ENCODE results near the gene TSPAN5. TPM values are rescaled to one million over a fixed set of nuclear protein-coding genes. Genes with fewer than 3 reads are reported as not detected.

Gene TSPAN5
- total RNA-seq, 1 donor from 2014 or later = 21.8 TPM

DNA sequence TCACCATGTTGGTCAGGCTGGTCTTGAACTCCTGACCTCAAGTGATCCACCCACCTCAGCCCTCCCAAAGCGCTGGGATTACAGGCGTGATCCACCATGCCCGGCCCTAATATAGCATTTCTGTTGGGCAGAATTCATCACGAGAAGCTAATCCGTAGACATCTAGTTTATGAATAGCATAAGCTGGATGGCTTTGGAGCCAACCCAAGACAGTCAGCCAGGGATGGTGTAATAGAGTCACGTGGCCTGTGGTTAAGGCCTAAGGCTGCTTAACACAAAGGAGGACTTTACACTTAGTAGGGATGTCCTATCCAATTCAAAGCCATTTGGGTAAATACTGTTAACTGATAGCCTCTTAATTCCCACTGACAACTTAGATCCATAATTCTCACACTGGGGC lies 223.6 kb downstream of the TSPAN5 start:
- peaks cover 4% of the 10 kb centered on the region for H3K36me3 Mint-ChIP-seq (ENCODE audit: low read depth, unreplicated experiment)
- DNase-seq (ENCODE audit: low spot score) = no peak
- H3K4me1 Mint-ChIP-seq (ENCODE audit: unreplicated experiment) = no peaks in the 10 kb centered on the region
- H3K27ac Mint-ChIP-seq (ENCODE audit: unreplicated experiment) = no peak overlapping the region
- no peaks in the 10 kb centered on the region for H3K9me3 Mint-ChIP-seq (ENCODE audit: unreplicated experiment)
- TF ChIP-seq, protein P1, sequence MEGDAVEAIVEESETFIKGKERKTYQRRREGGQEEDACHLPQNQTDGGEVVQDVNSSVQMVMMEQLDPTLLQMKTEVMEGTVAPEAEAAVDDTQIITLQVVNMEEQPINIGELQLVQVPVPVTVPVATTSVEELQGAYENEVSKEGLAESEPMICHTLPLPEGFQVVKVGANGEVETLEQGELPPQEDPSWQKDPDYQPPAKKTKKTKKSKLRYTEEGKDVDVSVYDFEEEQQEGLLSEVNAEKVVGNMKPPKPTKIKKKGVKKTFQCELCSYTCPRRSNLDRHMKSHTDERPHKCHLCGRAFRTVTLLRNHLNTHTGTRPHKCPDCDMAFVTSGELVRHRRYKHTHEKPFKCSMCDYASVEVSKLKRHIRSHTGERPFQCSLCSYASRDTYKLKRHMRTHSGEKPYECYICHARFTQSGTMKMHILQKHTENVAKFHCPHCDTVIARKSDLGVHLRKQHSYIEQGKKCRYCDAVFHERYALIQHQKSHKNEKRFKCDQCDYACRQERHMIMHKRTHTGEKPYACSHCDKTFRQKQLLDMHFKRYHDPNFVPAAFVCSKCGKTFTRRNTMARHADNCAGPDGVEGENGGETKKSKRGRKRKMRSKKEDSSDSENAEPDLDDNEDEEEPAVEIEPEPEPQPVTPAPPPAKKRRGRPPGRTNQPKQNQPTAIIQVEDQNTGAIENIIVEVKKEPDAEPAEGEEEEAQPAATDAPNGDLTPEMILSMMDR (IDR thresholded peaks at IDR 0.05; ENCODE audit: unreplicated experiment) = no peak
- no peaks in the 10 kb centered on the region for H3K27me3 Mint-ChIP-seq (ENCODE audit: unreplicated experiment)
- no peak overlapping the region for H3K4me3 Mint-ChIP-seq (ENCODE audit: unreplicated experiment)

DNA sequence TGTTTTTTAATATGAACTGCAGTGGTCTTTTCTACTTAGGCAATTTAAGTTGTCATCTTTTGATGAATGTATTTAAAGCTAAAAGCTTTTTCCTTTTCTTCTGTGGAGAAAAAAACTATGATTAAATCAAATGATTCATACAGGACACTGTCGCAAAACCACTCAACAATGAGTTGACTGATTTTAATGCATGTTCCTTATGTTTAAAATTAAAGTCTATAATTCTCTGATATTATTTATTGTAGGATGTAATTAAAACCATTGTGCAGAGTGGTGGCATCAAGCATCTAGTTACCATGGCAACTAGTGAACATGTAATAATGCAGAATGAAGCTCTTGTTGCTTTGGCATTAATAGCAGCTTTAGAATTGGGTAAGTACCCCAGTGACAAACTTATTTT lies 224.7 kb downstream of the TSPAN5 start:
- Mint-ChIP-seq H3K4me1 (ENCODE audit: unreplicated experiment) (no peaks in the 10 kb centered on the region), H3K27ac (ENCODE audit: unreplicated experiment) (no peak overlapping the region), H3K36me3 (ENCODE audit: low read depth, unreplicated experiment) (peaks cover 4% of the 10 kb centered on the region), H3K4me3 (ENCODE audit: unreplicated experiment) (no peak overlapping the region), H3K9me3 (ENCODE audit: unreplicated experiment) (no peaks in the 10 kb centered on the region), H3K27me3 (ENCODE audit: unreplicated experiment) (no peaks in the 10 kb centered on the region)
- DNase-seq (ENCODE audit: low spot score) = no peak
- TF ChIP-seq, protein P1 (IDR thresholded peaks at IDR 0.05; ENCODE audit: unreplicated experiment) = no peak

DNA sequence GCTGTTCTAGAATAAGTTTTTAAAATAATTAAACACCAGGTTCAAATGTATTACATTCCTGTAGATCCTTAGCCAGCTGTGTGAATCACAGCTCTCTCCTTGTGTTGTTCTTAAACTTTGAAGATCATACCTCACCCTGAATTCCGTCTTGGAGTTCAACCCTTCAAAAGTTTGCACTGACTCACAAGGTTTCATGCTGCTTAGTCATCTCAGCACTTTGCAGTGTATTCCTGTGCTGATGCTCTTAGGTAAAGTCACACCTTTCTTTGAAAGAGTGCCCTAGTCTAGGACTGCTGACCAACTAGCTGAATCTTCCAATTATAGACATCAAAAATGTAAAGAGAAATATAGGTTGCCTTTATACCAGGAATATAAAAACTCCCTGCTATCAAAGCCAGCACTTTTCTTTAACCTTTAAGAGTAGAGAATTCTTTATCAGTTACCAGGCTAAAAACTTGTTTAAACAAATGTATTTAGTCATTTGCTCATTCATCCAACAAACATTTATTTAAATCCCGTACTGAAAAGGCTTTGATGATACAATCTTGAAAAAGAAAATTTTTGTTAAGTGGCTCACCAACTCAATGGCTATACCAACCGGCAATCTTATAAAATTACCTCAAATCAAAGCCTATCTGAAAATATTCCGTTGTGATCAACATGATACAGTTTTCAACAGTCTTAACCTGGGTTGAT lies 227.6 kb downstream of the TSPAN5 start:
- H3K27me3 Mint-ChIP-seq (ENCODE audit: unreplicated experiment) = no peaks in the 10 kb centered on the region
- H3K27ac Mint-ChIP-seq (ENCODE audit: unreplicated experiment) = no peak overlapping the region
- no peak overlapping the region for H3K4me3 Mint-ChIP-seq (ENCODE audit: unreplicated experiment)
- H3K4me1 Mint-ChIP-seq (ENCODE audit: unreplicated experiment) = no peaks in the 10 kb centered on the region
- DNase-seq (ENCODE audit: low spot score) = no peak
- no peaks in the 10 kb centered on the region for H3K9me3 Mint-ChIP-seq (ENCODE audit: unreplicated experiment)
- TF ChIP-seq, protein P1 (IDR thresholded peaks at IDR 0.05; ENCODE audit: unreplicated experiment) = no peak
- H3K36me3 Mint-ChIP-seq (ENCODE audit: low read depth, unreplicated experiment) = peaks cover 12% of the 10 kb centered on the region

DNA sequence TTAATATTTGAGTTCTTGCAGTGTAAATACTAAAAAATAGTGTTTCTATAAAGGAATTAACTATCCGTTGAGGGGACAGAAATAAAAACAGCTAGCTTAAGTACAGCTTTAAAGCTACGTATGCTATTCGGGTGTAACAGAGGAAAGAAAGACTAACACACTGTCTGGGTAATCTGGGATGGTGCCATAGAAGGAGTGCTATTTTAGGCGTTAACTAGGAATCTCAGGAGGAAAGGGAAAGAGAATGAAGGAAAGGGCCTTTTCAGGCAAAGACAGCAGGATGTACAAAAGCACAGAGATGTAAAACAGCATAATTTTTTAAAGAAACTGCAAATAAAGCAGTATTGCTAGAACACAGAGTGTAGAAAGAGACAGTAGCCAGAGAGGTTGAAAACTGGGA lies 235.4 kb downstream of the TSPAN5 start:
- Mint-ChIP-seq H3K9me3 (ENCODE audit: unreplicated experiment) (no peaks in the 10 kb centered on the region), H3K27ac (ENCODE audit: unreplicated experiment) (no peak overlapping the region), H3K27me3 (ENCODE audit: unreplicated experiment) (no peaks in the 10 kb centered on the region), H3K36me3 (ENCODE audit: low read depth, unreplicated experiment) (peaks cover 47% of the 10 kb centered on the region), H3K4me1 (ENCODE audit: unreplicated experiment) (no peaks in the 10 kb centered on the region), H3K4me3 (ENCODE audit: unreplicated experiment) (no peak overlapping the region)
- no peak for DNase-seq (ENCODE audit: low spot score)
- TF ChIP-seq, protein P1 (IDR thresholded peaks at IDR 0.05; ENCODE audit: unreplicated experiment) = no peak

DNA sequence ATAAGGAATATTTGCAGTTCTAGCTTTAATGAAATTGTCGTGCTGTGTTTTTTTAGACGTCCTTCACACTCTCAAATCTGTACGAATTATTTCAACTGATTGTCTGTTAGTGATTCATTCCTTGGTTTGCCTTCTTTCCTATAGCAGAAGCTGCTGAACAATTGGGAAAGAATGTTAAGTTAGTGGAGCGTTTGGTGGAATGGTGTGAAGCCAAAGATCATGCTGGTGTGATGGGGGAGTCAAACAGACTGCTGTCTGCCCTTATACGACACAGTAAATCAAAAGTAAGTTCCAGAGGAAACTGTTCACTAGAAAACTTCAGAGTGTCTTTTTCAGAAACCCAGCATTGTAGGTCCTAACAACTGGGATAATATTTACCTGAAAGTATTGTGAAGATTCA lies 237.3 kb downstream of the TSPAN5 start:
- TF ChIP-seq, protein P1 (IDR thresholded peaks at IDR 0.05; ENCODE audit: unreplicated experiment) = no peak
- no peaks in the 10 kb centered on the region for H3K4me1 Mint-ChIP-seq (ENCODE audit: unreplicated experiment)
- no peaks in the 10 kb centered on the region for H3K9me3 Mint-ChIP-seq (ENCODE audit: unreplicated experiment)
- peaks cover 46% of the 10 kb centered on the region for H3K36me3 Mint-ChIP-seq (ENCODE audit: low read depth, unreplicated experiment)
- no peaks in the 10 kb centered on the region for H3K27me3 Mint-ChIP-seq (ENCODE audit: unreplicated experiment)
- H3K27ac Mint-ChIP-seq (ENCODE audit: unreplicated experiment) = no peak overlapping the region
- no peak overlapping the region for H3K4me3 Mint-ChIP-seq (ENCODE audit: unreplicated experiment)
- DNase-seq (ENCODE audit: low spot score) = no peak

Measured in endothelial cell (in vitro differentiated cells).